Measurements from ENCODE around the gene KCNJ15.

The KCNJ15 gene

GRCh38 chr21:38267991-38268863 is 11.4 kb downstream of the KCNJ15 start:
- no peak for DNase-seq

DNA sequence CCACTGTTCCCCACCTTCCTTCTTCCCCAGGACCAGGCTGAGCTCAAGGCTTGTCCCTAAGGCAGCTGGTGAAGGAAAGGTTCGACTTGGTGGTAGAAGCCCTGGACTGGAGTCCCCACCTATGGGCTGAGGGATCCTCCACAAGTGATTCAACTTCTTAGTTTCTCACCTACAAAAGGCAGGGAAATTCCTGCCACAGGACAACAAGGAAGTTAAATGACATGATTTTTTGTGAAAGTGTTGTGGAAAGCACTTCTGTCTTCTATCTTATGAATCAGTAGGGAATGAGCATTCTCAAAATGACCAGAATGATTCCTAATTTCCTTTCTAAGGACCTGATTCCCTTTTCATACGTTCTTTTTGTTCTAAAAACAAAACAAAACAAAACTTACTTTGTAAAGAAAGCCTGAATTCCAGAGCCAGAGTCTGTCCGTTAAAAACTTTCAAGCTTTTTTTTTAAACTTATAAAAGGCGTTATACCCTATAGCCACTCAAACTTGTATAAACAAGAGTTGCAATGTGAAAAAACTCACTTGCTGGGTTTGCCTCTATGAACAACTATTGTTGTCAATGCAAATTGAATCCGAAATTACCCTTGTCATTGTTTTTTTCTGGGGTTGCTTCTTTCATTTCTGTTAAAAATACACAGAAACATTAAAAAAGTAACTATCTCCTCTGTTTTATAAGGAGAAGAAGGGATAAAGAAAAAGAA is 12.2 kb downstream of the KCNJ15 start:
- DNase-seq, result no peak

DNA sequence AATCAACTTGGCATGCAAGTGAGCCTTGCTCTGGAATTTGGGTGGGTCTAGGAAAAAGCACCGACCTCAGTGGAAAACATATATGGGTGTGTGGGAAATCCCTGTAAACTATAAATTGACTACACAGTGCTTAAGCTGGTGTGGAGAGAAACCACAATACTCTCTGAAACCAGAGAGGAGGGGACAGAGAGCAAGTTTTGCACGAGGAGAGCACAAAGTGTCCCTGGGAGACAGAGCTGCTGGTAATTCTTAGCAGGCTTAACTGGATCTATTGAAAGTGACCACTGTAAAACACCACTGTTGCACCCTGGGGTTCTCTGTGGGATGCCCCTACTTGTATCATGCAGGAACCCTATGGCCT is 12.8 kb downstream of the KCNJ15 start:
- no peak for DNase-seq

- no peak for DNase-seq
Measured at GRCh38 chr21:38272215-38272614, 15.4 kb downstream of the KCNJ15 start.

GRCh38 chr21:38273745-38274542 is 17.2 kb downstream of the KCNJ15 start:
- DNase-seq, result no peak

DNA sequence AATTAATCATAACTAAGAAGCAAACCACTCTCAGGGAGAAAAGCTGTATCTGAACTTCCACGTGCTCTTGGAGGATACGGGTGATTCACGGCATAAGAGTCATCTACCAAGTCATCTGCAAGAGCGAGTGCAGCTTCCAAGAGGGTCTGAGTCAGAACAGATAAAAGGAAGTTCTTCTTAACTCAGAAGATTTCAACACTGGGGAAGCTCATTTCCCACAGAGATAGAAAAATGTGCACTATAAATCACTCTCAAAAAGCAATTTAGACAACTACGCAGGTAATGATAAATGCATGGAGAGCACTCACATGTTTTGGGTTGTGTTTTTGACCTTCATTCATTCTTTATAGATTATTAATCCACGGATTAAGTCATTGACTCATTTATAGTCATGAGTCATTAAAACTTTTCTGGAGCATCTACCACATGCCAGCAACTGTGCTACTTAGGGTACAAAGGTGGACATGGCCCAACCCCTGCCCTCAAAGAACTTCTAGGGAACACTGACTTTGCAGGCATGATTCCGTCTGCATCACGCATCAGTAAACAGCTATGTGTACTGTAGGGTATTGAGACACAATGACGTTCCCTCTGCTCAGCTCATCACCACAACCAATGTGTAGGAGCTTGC is 20.8 kb downstream of the KCNJ15 start:
- no peak for DNase-seq

DNA sequence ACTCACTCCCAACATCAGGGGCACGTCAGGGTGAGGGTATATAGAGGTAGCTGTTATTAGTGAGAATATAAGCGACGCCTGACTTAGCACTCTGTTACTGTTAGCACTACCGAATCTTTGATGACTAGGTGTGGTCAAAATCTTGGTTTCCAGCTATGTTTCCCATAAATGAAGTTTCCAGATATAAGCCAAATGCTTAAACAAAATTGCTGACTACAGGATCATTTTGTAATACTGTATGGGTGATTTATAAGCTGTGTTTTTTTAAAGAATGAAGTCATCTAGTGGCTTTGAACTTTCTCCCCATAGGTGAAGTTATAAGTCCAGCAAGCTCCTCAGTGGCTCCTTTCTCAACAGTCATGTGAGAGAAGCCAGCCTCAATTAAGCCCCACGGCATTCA is 23.7 kb downstream of the KCNJ15 start:
- DNase-seq, result no peak

GRCh38 chr21:38280867-38281266 is 24.1 kb downstream of the KCNJ15 start:
- DNase-seq, result no peak

DNA sequence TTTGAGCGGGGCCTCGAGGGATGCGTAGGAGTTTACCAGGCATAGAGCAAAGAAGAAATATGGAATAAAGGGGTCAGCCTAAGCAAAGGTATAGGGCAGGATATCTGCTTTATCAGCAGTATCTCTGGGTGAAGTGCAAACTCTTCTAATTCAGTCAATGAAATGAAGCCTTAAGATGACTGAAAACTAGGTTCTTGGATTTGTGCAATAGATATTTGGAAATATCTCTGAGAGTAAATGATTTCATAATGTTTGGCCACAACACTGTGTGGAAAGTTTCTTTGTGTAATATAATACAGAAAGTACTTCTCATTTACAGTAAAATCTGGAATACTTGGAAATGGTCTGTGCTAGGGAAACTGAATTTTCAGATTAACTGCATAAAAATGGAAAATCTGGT is 26.1 kb downstream of the KCNJ15 start:
- DNase-seq, result no peak

GRCh38 chr21:38284216-38284615 is 27.4 kb downstream of the KCNJ15 start:
- no peak for DNase-seq

DNA sequence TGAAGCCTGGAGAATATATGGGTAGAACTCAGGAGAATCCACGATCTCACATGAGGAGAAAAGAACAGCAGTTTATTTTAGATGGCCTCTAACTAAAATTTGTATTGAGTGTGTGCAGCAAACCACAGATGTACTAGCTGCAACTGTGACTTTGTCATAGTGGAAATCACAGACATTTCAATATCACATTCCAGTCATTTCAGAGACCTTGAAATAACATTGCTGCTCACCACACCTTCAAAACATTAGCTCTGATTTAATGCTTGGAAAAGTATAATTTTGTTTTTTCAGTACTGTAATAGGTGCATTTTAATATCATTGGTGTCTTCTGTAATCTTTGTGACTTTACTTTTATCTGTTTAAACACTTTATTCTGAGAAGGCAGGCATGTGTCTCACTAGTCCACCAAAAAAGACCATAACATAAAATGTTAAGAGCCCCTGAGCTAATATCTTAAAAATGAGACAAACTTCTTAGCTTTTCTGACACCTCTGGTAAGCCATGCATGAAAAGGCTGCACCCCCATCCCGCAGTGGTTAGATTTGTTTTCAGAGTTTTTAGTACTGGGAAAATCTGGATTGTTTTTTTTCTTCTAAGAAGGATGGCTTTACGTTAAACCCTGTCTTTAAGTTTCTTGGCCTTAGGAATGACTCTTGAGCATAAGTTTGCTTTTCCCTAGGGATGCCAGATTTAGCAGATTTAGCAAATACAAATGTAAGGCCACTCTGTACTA is 30.1 kb downstream of the KCNJ15 start:
- DNase-seq, result no peak

- DNase-seq, result no peak
Measured at GRCh38 chr21:38287476-38287875, 30.7 kb downstream of the KCNJ15 start.

DNA sequence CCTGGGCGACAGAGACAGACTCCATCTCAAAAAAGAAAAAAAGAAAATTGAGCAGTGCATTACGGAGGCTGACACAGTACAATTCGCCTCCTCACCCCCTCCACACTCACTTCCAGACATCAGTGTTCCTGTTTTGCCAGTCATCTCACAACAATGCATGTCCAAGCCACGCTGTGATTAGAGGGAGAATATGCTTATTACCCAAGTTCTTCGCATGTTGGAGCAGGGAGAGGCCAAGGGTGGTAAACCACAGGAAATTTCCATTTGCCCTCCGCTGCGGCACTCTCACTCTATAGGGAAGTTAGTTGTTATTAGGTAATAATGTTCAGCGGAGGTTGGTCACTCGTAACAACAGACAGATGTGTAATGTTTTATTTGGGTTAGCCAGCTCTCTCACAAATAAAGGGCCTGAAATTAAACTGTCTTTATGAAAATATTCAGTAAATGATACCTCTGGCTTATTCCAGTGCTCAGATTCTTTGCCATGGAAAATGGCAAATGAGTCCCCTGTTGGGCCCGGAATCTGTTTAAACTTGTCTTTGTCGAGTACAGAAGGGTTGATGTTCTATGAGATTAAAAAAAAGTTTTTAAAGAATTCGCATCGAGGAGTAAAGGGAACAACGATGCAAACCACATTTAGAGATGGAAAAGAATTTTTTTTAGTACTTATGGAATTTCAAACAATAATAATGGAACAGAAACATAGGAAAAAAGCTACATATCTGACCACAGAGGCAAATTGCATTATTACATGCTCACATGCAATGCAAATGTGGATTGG is 33.1 kb downstream of the KCNJ15 start:
- no peak for DNase-seq

DNA sequence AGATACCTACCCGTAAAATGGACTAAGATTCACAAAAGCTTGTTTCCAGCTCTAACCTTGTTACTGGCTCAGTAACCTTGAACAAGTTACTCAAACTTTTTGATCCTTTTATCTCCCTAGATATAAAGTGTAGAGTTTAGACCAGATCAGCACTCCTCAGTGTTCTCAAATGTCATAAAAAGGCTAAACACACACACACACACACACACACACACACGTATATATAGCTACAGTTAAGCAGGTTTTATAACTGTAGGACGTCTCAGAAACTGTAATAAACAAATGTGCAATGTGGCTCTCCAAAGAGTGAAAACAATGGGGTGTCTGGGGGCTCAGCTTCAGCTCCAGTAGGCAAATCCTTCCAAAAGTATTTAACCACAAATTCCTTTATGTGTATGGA is 34.0 kb downstream of the KCNJ15 start:
- DNase-seq, result no peak

- DNase-seq, result no peak
Measured at GRCh38 chr21:38291874-38292273, 35.1 kb downstream of the KCNJ15 start.

GRCh38 chr21:38293113-38293512 is 36.3 kb downstream of the KCNJ15 start:
- DNase-seq, result peak; percentile 14

DNA sequence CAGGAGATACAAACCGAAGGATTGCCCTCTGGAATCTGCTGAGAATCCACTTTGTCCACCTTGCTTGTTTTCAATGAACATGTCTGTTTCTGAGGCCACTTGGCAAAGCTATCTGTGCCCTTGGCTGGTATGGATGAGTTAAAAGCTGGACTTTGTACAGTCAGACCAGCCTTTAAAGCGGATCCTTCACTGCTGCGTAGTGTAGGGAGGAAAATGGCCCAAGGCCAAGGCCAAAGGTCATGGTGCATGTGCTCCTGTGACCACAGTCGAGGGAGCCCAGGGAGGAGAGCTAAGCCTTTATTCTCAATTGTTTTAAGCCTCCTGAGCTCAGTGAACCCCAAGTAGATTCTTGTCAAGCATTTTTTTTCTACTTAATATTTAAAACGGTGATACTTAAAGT is 37.0 kb downstream of the KCNJ15 start:
- peak; percentile 27 for DNase-seq

DNA sequence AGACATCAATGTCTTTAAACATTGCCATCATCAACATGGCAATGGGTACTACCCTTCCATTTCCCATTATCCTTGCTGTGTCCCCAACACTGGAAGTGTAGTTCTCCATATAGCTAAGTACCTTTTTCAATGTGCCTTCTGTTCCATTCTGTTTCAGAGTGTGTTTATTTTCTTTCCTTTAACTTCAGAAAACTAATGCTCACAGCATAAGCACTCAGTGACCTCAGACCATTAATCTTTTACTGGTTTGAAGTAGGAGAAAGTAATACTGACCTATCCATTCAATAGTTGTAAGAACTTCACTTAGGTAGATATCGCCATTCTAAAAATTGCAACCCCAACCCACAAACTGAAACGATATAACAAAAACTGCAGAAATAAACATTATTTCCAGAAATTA is 37.8 kb downstream of the KCNJ15 start:
- no peak for DNase-seq

DNA sequence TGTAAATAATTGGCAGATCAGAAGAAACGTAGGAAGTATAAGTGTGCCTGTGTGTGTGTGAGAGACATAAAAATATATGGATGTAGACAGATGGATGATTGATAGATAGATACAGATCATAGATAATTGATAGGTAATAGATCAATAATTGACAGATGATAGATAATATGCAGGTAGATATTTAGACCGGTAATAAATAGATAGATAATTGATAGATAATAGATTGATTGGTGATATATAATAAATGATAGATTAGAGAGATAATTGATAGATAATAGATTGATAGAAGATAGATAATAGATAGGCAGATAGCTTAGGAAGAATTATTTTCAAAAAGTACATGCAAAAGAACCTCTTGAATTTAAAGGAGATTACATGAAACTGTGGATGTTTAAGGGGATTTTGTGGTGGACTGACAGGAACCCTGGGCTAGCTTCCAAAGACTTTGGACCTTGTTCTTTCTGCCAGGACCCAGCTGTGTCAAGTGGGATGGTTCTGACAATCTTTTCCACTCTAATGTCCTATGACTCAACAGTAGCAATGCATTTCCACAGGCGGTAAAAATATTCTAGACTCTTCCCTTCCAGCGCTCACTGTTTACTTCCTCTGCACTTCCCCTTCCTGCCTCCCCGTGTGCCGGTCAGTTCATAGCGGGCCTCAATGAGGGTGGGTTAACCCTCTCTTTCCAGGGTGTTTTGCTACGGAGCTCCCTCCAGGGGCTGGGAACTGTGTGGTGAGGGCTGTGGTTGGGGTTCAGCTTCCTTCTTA is 39.4 kb downstream of the KCNJ15 start:
- DNase-seq, result no peak

DNA sequence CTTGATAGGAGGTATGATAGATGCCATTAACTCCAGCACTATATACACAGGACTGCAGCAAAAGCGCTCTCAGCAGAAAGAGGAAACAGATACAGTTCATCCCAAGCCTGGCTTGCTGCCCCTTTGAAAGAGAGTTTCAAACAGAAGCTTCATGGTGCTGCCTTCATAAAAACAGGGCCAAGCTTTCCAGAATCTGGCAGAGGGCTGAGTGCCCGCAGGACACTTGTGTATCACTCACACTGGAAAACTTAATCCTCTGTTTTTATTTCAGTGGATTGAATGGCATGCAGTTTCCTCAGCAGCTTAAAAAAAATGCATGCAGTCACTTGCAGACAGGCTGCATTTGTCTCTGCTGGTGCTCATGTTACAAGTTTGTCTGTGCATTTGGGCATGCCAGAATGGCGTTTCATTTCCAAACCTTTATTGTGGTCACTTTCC is 40.4 kb downstream of the KCNJ15 start:
- peak; percentile 55 for DNase-seq
